Prostate gland (tissue), 2 donors: ENCODE measurements around the gene SUCNR1.

Experiments
- POLR2A ChIP-seq: fragments of 450-650 bp; IDR thresholded peaks from one replicate; pipeline ENCODE4 v1.6.1; 2016; ENCODE audit warnings: antibody characterized with exemption, mild to moderate bottlenecking
- POLR2AphosphoS5 ChIP-seq: sonication (generic); formaldehyde crosslinking; IDR thresholded peaks from one replicate; pipeline ENCODE4 v1.6.1; 2017; ENCODE audit warnings: antibody characterized with exemption
- TF ChIP-seq, protein P1 (sequence below), 4 experiments: fragments of 200-600 bp in 2 of 4; fragments of 450-650 bp in 2 of 4; sonication (generic) in 2 of 4; IDR thresholded peaks; 1 replicate in 3 of 4; 2 replicates in 1 of 4; pipeline ENCODE4 v1.5.1; 2016 to 2019; ENCODE audit warnings: antibody characterized with exemption in 4 of 4, mild to moderate bottlenecking in 2 of 4, moderate library complexity in 2 of 4

DNA sequence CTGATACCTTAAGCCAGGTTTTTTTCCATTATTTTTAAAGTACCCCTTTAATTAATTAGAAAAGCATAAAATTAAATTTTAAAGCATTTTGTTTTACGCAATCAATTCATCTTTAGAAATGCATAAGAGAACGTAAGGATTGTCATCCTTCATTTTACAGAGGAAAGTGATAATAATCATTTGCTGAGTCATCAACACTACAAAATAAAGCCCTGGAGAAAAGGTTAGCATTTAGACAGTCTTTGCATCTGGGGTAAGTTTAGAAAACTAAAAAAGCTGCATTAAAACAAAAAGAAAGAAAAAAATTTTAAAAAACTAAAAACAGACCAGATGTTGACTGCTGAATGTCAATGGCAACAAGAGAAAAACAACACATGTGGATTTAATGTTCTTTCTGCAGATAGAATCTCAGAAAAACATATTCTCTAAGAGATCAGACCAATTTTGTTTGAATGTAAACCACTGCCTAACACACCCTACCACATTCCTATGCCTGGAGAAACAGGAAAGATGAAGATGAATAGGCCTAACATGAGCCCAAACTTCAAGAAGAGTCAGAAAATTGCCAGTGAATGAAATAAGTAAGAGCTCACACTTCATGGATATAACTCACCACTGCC, 59.9 kb downstream of the SUCNR1 start:
- TF ChIP-seq, protein P1, sequence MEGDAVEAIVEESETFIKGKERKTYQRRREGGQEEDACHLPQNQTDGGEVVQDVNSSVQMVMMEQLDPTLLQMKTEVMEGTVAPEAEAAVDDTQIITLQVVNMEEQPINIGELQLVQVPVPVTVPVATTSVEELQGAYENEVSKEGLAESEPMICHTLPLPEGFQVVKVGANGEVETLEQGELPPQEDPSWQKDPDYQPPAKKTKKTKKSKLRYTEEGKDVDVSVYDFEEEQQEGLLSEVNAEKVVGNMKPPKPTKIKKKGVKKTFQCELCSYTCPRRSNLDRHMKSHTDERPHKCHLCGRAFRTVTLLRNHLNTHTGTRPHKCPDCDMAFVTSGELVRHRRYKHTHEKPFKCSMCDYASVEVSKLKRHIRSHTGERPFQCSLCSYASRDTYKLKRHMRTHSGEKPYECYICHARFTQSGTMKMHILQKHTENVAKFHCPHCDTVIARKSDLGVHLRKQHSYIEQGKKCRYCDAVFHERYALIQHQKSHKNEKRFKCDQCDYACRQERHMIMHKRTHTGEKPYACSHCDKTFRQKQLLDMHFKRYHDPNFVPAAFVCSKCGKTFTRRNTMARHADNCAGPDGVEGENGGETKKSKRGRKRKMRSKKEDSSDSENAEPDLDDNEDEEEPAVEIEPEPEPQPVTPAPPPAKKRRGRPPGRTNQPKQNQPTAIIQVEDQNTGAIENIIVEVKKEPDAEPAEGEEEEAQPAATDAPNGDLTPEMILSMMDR (IDR thresholded peaks at IDR 0.05) = no peak
- no peak for TF ChIP-seq POLR2AphosphoS5
- no peak for TF ChIP-seq POLR2A
